Right ventricle myocardium inferior (tissue), 1 donor: ENCODE results near the gene SPAAR. TPM values are rescaled to one million over a fixed set of nuclear protein-coding genes. Genes with fewer than 3 reads are reported as not detected.
A peak's percentile ranks its signal among the peaks of the same experiment; 100 is the strongest.
"Not testable (repeated sequence)": the region's sequence is repeated elsewhere in the genome, so short reads cannot be mapped to it uniquely, and the experiment has no call there.

ENCODE experiments used
- ATAC-seq: fragments of 200-7000 bp; cut with Tn5 transposase; one replicate; pipeline ENCODE4 v1.9.1; 2020; ENCODE audit warnings: mild to moderate bottlenecking, moderate library complexity
- DNase-seq: peaks from one replicate; pipeline ENCODE4 v3.0.0; 2021; ENCODE audit errors: missing footprints
- intact Hi-C: fragments of 100-400 bp; cut with DNase I; formaldehyde crosslinking; loops from one replicate; pipeline ENCODE4 v1.11.0; 2022
- total RNA-seq: library from RNA; stranded (reverse); fragmentation: NEBNext Ultra II Directional; extraction: Animal tissue kit (Norgen Biotek cat#: 25700); gene quantifications from one replicate; pipeline ENCODE4 v1.2.1, GENCODE V29; 2021
- donor health status: DM: no; HTN: yes; CAD: no; lungs with severe emphysema.

Gene SPAAR
- total RNA-seq, 1 donor from 2014 or later = 9.6 TPM

- peak; percentile 83 for ATAC-seq
- intact Hi-C loops = no loop called here
- DNase-seq = peak; percentile 91
Measured at GRCh38 chr9:35914301-35914807, 5.1 kb downstream of the SPAAR start.

- DNase-seq (no peak), ATAC-seq (no peak)
- intact Hi-C loops = no loop called here
Measured at GRCh38 chr9:35915681-35916294, 6.5 kb downstream of the SPAAR start.

GRCh38 chr9:35917261-35917660 is 8.0 kb downstream of the SPAAR start:
- ATAC-seq (no peak), DNase-seq (no peak)
- intact Hi-C loops = no loop called here

- no peak for DNase-seq
- intact Hi-C loops = no loop called here
- ATAC-seq = no peak
Measured at GRCh38 chr9:35918780-35919179, 9.5 kb downstream of the SPAAR start.

- no peak for ATAC-seq
- no peak for DNase-seq
Measured at GRCh38 chr9:35919212-35920008, 10.1 kb downstream of the SPAAR start.

GRCh38 chr9:35920051-35920620 is 10.8 kb downstream of the SPAAR start:
- DNase-seq (no peak), ATAC-seq (peak; percentile 45)
- intact Hi-C loops = no loop called here

More at GRCh38 chr9:35919212-35920008, 10.1 kb downstream of the SPAAR start:
- intact Hi-C loops = no loop called here

- intact Hi-C loops = no loop called here
- no peak for ATAC-seq
- DNase-seq = no peak
Measured at GRCh38 chr9:35923598-35923926, 14.3 kb downstream of the SPAAR start.

- DNase-seq = no peak
- ATAC-seq = peak; percentile 62
- intact Hi-C loops = no loop called here
Measured at GRCh38 chr9:35923927-35924763, 14.9 kb downstream of the SPAAR start.

- no peak for ATAC-seq
- intact Hi-C loops = no loop called here
Measured at GRCh38 chr9:35928591-35929452, 19.5 kb downstream of the SPAAR start.

GRCh38 chr9:35929453-35929718 is 20.1 kb downstream of the SPAAR start:
- ATAC-seq = no peak
- intact Hi-C loops = no loop called here

More at GRCh38 chr9:35928591-35929452, 19.5 kb downstream of the SPAAR start:
- no peak for DNase-seq

GRCh38 chr9:35930521-35930920 is 21.2 kb downstream of the SPAAR start:
- intact Hi-C loops = no loop called here
- no peak for ATAC-seq
- DNase-seq = no peak

More at GRCh38 chr9:35929453-35929718, 20.1 kb downstream of the SPAAR start:
- no peak for DNase-seq

GRCh38 chr9:35930989-35931388 is 21.7 kb downstream of the SPAAR start:
- DNase-seq = no peak
- intact Hi-C loops = no loop called here

GRCh38 chr9:35932735-35933134 is 23.4 kb downstream of the SPAAR start:
- ATAC-seq (no peak), DNase-seq (no peak)
- intact Hi-C loops = no loop called here

More at GRCh38 chr9:35930989-35931388, 21.7 kb downstream of the SPAAR start:
- ATAC-seq = no peak

GRCh38 chr9:35933550-35934067 is 24.3 kb downstream of the SPAAR start:
- no peak for DNase-seq
- no peak for ATAC-seq
- intact Hi-C loops = no loop called here

- intact Hi-C loops, DNase-seq, ATAC-seq: not testable (repeated sequence)
Measured at GRCh38 chr9:35934069-35934468, 24.8 kb downstream of the SPAAR start.

GRCh38 chr9:35935261-35935660 is 26.0 kb downstream of the SPAAR start:
- intact Hi-C loops = no loop called here
- DNase-seq (no peak), ATAC-seq (no peak)

GRCh38 chr9:35935755-35936509 is 26.6 kb downstream of the SPAAR start:
- ATAC-seq (no peak), DNase-seq (no peak)
- intact Hi-C loops = no loop called here
